IMR-90 (cell line): ENCODE measurements around the gene EIF4H. TPM values are rescaled to one million over a fixed set of nuclear protein-coding genes. Genes with fewer than 3 reads are reported as not detected.

Experiments used
- ATAC-seq: fragments of 200-7000 bp; cut with Tn5 transposase; 2 replicates; pipeline ENCODE4 v1.9.1; 2020; ENCODE audit warnings: low read depth, mild to moderate bottlenecking, moderate library complexity
- BruUV-seq: library from RNA; stranded (reverse); fragments of 400-500 nt; replicated peaks from 2 replicates; lab custom pipeline; 2021; lab: Mats Ljungman, UMichigan
- CTCF ChIA-PET: fragments of 300-600 bp; formaldehyde crosslinking; extraction: SDS; loops from one replicate; lab custom pipeline; 2021; ENCODE audit warnings: antibody characterized with exemption; lab: Yijun Ruan, JAX
- POLR2A ChIA-PET: fragments of 300-600 bp; sonication (Branson Sonifier 250); formaldehyde crosslinking; loops from one replicate; lab custom pipeline; 2022; ENCODE audit warnings: antibody characterized with exemption; ENCODE audit not compliant: unreplicated experiment; lab: Charles Lee
- DNase-seq: peaks from one replicate; pipeline ENCODE4 v3.0.0; 2013
- H2AFZ ChIP-seq: replicated peaks from 2 replicates; pipeline ENCODE3; 2013; ENCODE audit warnings: low read length, mild to moderate bottlenecking; ENCODE audit not compliant: poor library complexity
- H2AK5ac ChIP-seq: 2 replicates; pipeline ENCODE4 v1.6.1; 2013; ENCODE audit warnings: low read depth, low read length, inconsistent platforms
- H2AK9ac ChIP-seq: replicated peaks from 2 replicates; pipeline ENCODE3; 2013; ENCODE audit warnings: mild to moderate bottlenecking, low read depth, low read length, moderate library complexity; ENCODE audit not compliant: poor library complexity
- H2BK120ac ChIP-seq: 2 replicates; pipeline ENCODE4 v1.6.1; 2013; ENCODE audit warnings: low read depth, low read length, inconsistent platforms
- H2BK15ac ChIP-seq: 3 replicates; pipeline ENCODE4 v1.6.1; 2013; ENCODE audit warnings: low read depth, low read length, inconsistent platforms
- H2BK20ac ChIP-seq: 2 replicates; pipeline ENCODE4 v1.6.1; 2013; ENCODE audit warnings: low read depth, mild to moderate bottlenecking, inconsistent platforms, low read length, moderate library complexity
- H2BK5ac ChIP-seq: 2 replicates; pipeline ENCODE4 v1.6.1; 2013; ENCODE audit warnings: mild to moderate bottlenecking, low read depth, low read length, inconsistent platforms; ENCODE audit not compliant: poor library complexity, severe bottlenecking
- H3K14ac ChIP-seq: replicated peaks from 2 replicates; pipeline ENCODE4 v1.6.1; 2013; ENCODE audit warnings: low read depth, low read length, inconsistent platforms
- H3K18ac ChIP-seq: 2 replicates; pipeline ENCODE4 v1.6.1; 2013; ENCODE audit warnings: low read depth, low read length, control low read depth
- H3K23ac ChIP-seq: 2 replicates; pipeline ENCODE4 v1.6.1; 2013; ENCODE audit warnings: low read depth, low read length, inconsistent platforms
- H3K27ac ChIP-seq: 2 replicates; pipeline ENCODE4 v1.5.1; 2013; ENCODE audit warnings: mild to moderate bottlenecking, control low read depth, low read length; ENCODE audit not compliant: insufficient read depth
- H3K27me3 ChIP-seq: 2 replicates; pipeline ENCODE4 v1.6.1; 2013; ENCODE audit warnings: low read length; ENCODE audit not compliant: control insufficient read depth, insufficient read depth
- H3K36me3 ChIP-seq: 2 replicates; pipeline ENCODE4 v1.6.1; 2013; ENCODE audit warnings: low read length, mixed read lengths; ENCODE audit not compliant: control insufficient read depth, insufficient read depth
- H3K4ac ChIP-seq: 2 replicates; pipeline ENCODE4 v1.6.1; 2013; ENCODE audit warnings: low read depth, low read length, inconsistent platforms
- H3K4me1 ChIP-seq: 2 replicates; pipeline ENCODE4 v1.6.1; 2013; ENCODE audit warnings: low read length, mixed read lengths; ENCODE audit not compliant: control insufficient read depth, insufficient read depth
- H3K4me2 ChIP-seq: 2 replicates; pipeline ENCODE4 v1.6.1; 2013; ENCODE audit warnings: low read depth, mild to moderate bottlenecking, control low read depth, low read length, moderate library complexity
- H3K4me3 ChIP-seq: 2 replicates; pipeline ENCODE4 v1.5.1; 2013; ENCODE audit warnings: low read depth, mild to moderate bottlenecking, control low read depth, low read length, moderate library complexity; ENCODE audit not compliant: insufficient read depth
- H3K56ac ChIP-seq: 2 replicates; pipeline ENCODE4 v1.6.1; 2013; ENCODE audit warnings: low read length, inconsistent platforms; ENCODE audit not compliant: insufficient read depth; ENCODE audit errors: extremely low read depth
- H3K79me1 ChIP-seq, 2 experiments: 2 replicates each; pipeline ENCODE4 v1.6.1; 2013; ENCODE audit warnings: low read length in 2 of 2, inconsistent platforms in 1 of 2, low read depth in 1 of 2
- H3K9ac ChIP-seq: 2 replicates; pipeline ENCODE4 v1.6.1; 2013; ENCODE audit warnings: low read depth, low read length, control low read depth
- H3K9me1 ChIP-seq: 2 replicates; pipeline ENCODE4 v1.6.1; 2013; ENCODE audit warnings: low read length, inconsistent platforms; ENCODE audit not compliant: insufficient read depth
- H3K9me3 ChIP-seq: 2 replicates; pipeline ENCODE4 v1.6.1; 2013; ENCODE audit warnings: low read length; ENCODE audit not compliant: control insufficient read depth, insufficient read depth
- H4K20me1 ChIP-seq: 2 replicates; pipeline ENCODE4 v1.6.1; 2013; ENCODE audit warnings: low read length, inconsistent platforms; ENCODE audit not compliant: insufficient read depth
- H4K5ac ChIP-seq: 2 replicates; pipeline ENCODE4 v1.6.1; 2013; ENCODE audit warnings: mild to moderate bottlenecking, low read depth, low read length, control low read depth
- H4K8ac ChIP-seq, 2 experiments: 2 replicates each; pipeline ENCODE4 v1.6.1; 2013; ENCODE audit warnings: low read depth in 2 of 2, low read length in 2 of 2, control low read depth in 1 of 2, inconsistent platforms in 1 of 2
- H4K91ac ChIP-seq: 2 replicates; pipeline ENCODE4 v1.6.1; 2013; ENCODE audit warnings: low read depth, low read length, inconsistent platforms; ENCODE audit not compliant: insufficient read depth
- MAZ ChIP-seq: IDR thresholded peaks from 2 replicates; pipeline ENCODE4 v1.6.1; 2012; ENCODE audit warnings: low read depth, mild to moderate bottlenecking, low read length, improper control_type of control experiment, moderate library complexity, borderline replicate concordance
- POLR2A ChIP-seq: IDR thresholded peaks from 2 replicates; pipeline ENCODE4 v1.6.1; 2012; ENCODE audit warnings: mild to moderate bottlenecking, low read depth, low read length
- WGBS, 2 experiments: methylation state at CpG; one replicate each; pipeline versions ENCODE4 v1.1.5 to v1.1.7; 2013; ENCODE audit warnings: missing lambda C conversion rate in 2 of 2; ENCODE audit not compliant: insufficient read length in 1 of 2; ENCODE audit errors: extremely low coverage in 2 of 2; 5-methylcytosine and 5-hydroxymethylcytosine counted together
- dilution Hi-C: fragments of 300-500 bp; cut with HindIII; formaldehyde crosslinking; loops from one replicate; pipeline ENCODE4 v1.14.3; 2018; ENCODE audit warnings: low sequenced_read_pairs; ENCODE audit not compliant: unreplicated experiment
- in situ Hi-C: fragments of 300-500 bp; cut with MboI; formaldehyde crosslinking; loops from 3 replicates; pipeline ENCODE4 v1.14.3; 2019; ENCODE audit warnings: low sequenced_read_pairs, inconsistent platforms, mixed read lengths
- intact Hi-C: fragments of 100-400 bp; cut with micrococcal nuclease; formaldehyde crosslinking; loops from 2 replicates; pipeline ENCODE4 v1.10.0; 2022
- polyA plus RNA-seq, 3 experiments: library from polyadenylated mRNA; depleted of rRNA; stranded (reverse); fragments of >200 nt; gene quantifications; 2 replicates each; pipeline ENCODE4 v1.2.3, GENCODE V29; 2012; ENCODE audit warnings: low replicate concordance in 1 of 3
- total RNA-seq: library from RNA; depleted of rRNA; stranded (reverse); fragments of >200 nt; gene quantifications from 2 replicates; pipeline ENCODE4 v1.2.3, GENCODE V29; 2012

EIF4H gene
- total and polyA plus RNA-seq, 2 of the 4 experiments (the other 2 are of a cell fraction) = 241 to 321 TPM

DNA sequence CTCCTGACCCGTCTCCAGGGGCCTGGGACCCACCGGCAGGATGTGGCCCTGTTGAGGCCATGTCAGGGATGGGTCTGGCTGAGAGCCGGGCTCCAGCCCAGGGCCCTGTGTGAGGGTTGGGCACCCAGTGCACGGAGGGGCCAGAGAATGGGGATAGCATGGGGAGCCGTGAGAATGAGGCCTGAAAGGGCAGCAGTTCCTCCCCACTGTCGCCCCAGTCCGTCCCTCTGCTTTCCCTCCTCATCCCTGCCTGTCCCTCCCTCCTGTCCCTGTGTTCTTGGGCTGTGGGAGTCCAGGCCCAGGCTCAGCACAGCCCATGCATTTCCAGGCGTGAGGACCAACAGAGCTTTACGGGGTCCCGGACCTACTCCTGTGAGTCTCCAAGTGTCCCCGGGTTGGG is 45.3 kb downstream of the EIF4H start:
- no peak for ATAC-seq
- no peak for TF ChIP-seq POLR2A
- no peak for TF ChIP-seq MAZ
- H3K23ac ChIP-seq = no peak overlapping the region
- POLR2A ChIA-PET = no interaction called here
- dilution Hi-C loops = no loop called here
- no peaks in the 10 kb centered on the region for H3K9me1 ChIP-seq
- no peak overlapping the region for H2AFZ ChIP-seq
- H3K9me3 ChIP-seq = peaks cover 5% of the 10 kb centered on the region
- no peak overlapping the region for H3K4ac ChIP-seq
- no peak overlapping the region for H4K5ac ChIP-seq
- H3K36me3 ChIP-seq = peaks cover 2% of the 10 kb centered on the region; the same call in 1 of the 2 replicates
- no peak overlapping the region for H3K18ac ChIP-seq
- H2BK5ac ChIP-seq = no peak overlapping the region
- no peaks in the 10 kb centered on the region; the same call in 1 of the 2 replicates for H3K27me3 ChIP-seq
- H3K56ac ChIP-seq = no peak overlapping the region
- H2BK15ac ChIP-seq = no peak overlapping the region
- H2AK9ac ChIP-seq = no peak overlapping the region
- H4K20me1 ChIP-seq = no peaks in the 10 kb centered on the region
- WGBS, 2 experiments = 80% methylated on average over 2 of the region's 11 CpGs; no CpG with 5 or more reads in 1 of the 2 experiments
- no peak overlapping the region for H4K91ac ChIP-seq
- no peak overlapping the region for H3K14ac ChIP-seq
- intact Hi-C loops = no loop called here
- DNase-seq = no peak
- no peak overlapping the region for H4K8ac ChIP-seq
- no peak overlapping the region for H3K4me3 ChIP-seq
- H3K9ac ChIP-seq = no peak overlapping the region
- no peaks in the 10 kb centered on the region for H3K79me1 ChIP-seq
- no peak overlapping the region for H3K27ac ChIP-seq
- in situ Hi-C loops = loop anchor here (25.0 kb wide), 1 partner anchor 343 kb away; no protein-coding TSS in a partner anchor
- BruUV-seq = no TSS peak
- no peak overlapping the region for H2BK120ac ChIP-seq
- H3K4me2 ChIP-seq = no peak overlapping the region
- H2BK20ac ChIP-seq = no peak overlapping the region
- H2AK5ac ChIP-seq = no peak overlapping the region
- H3K4me1 ChIP-seq = no peaks in the 10 kb centered on the region
- CTCF ChIA-PET = no interaction called here
